GM12878 (cell line): ENCODE results near the gene RIPPLY2. TPM values are rescaled to one million over a fixed set of nuclear protein-coding genes. Genes with fewer than 3 reads are reported as not detected.

Experiments
- ATAC-seq: fragments of 200-7000 bp; cut with Tn5 transposase; 3 replicates; pipeline ENCODE4 v1.9.1; 2020; ENCODE audit warnings: mild to moderate bottlenecking, moderate library complexity
- BruUV-seq: library from RNA; stranded (reverse); fragments of 400-500 nt; replicated peaks from 2 replicates; lab custom pipeline; 2021; lab: Mats Ljungman, UMichigan
- CTCF ChIA-PET: fragments of 300-600 bp; sonication (Branson Sonifier 250); formaldehyde crosslinking; extraction: SDS; loops from one replicate; lab custom pipeline; 2021; ENCODE audit warnings: inconsistent platforms; lab: Yijun Ruan, JAX
- POLR2A ChIA-PET: fragments of 350-600 bp; formaldehyde crosslinking; extraction: SDS; loops from one replicate; lab custom pipeline; 2021; ENCODE audit warnings: inconsistent platforms; lab: Charles Lee
- RAD21 ChIA-PET: fragments of 300-600 bp; sonication (Branson Sonifier 250); formaldehyde crosslinking; loops from one replicate; lab custom pipeline; 2023; ENCODE audit warnings: antibody characterized with exemption; ENCODE audit not compliant: unreplicated experiment; lab: Charles Lee
- SMC1A ChIA-PET: fragments of 300-600 bp; sonication (Branson Sonifier 250); formaldehyde crosslinking; loops from one replicate; lab custom pipeline; 2023; ENCODE audit not compliant: unreplicated experiment, uncharacterized antibody; lab: Charles Lee
- DNase-seq: peaks from one replicate; pipeline ENCODE4 v3.0.0-alpha.2; 2011; ENCODE audit warnings: low read depth, low spot score
- FAIRE-seq: peaks from 3 replicates; lab custom pipeline; 2011; peaks lifted over from hg19 to GRCh38; lab: Jason Lieb, UNC
- H2AFZ ChIP-seq: 2 replicates; pipeline ENCODE4 v1.6.0; 2011; ENCODE audit warnings: low read depth, low read length, control low read depth; ENCODE audit not compliant: control insufficient read depth
- H3K27ac ChIP-seq: 2 replicates; pipeline ENCODE4 v1.5.1; 2011; ENCODE audit warnings: control low read depth; ENCODE audit not compliant: control insufficient read depth, insufficient read depth
- H3K27me3 ChIP-seq, 2 experiments: replicated peaks in 1 of 2; 2 replicates each; pipeline versions ENCODE4 v1.6.0 to v1.6.1; 2011; ENCODE audit warnings: low read length in 1 of 2; ENCODE audit not compliant: control insufficient read depth in 2 of 2, insufficient read depth in 2 of 2
- H3K36me3 ChIP-seq, 2 experiments: 2 replicates each; pipeline ENCODE4 v1.5.1; 2011; ENCODE audit warnings: low read length in 1 of 2; ENCODE audit not compliant: control insufficient read depth in 2 of 2, insufficient read depth in 2 of 2
- H3K4me1 ChIP-seq: 2 replicates; pipeline ENCODE4 v1.6.1; 2011; ENCODE audit warnings: mild to moderate bottlenecking, low read length, moderate library complexity, mixed read lengths; ENCODE audit not compliant: control insufficient read depth, insufficient read depth
- H3K4me2 ChIP-seq: 2 replicates; pipeline ENCODE4 v1.6.0; 2011; ENCODE audit warnings: control low read depth; ENCODE audit not compliant: control insufficient read depth, insufficient read depth
- H3K4me3 ChIP-seq: fragments of 200-600 bp; sonication (generic); 2 replicates; pipeline ENCODE4 v1.5.1; 2016
- H3K79me2 ChIP-seq: 2 replicates; pipeline ENCODE4 v1.6.0; 2011; ENCODE audit warnings: low read length; ENCODE audit not compliant: control insufficient read depth, insufficient read depth
- H3K9ac ChIP-seq: 2 replicates; pipeline ENCODE4 v1.8.0; 2011; ENCODE audit warnings: low read length, control low read depth, mixed read lengths; ENCODE audit not compliant: control insufficient read depth, insufficient read depth
- H3K9me3 ChIP-seq: replicated peaks from 3 replicates; pipeline ENCODE4 v1.5.1; 2011; ENCODE audit warnings: mild to moderate bottlenecking, low read length; ENCODE audit not compliant: control insufficient read depth, insufficient read depth
- H4K20me1 ChIP-seq: 2 replicates; pipeline ENCODE4 v1.6.0; 2011; ENCODE audit not compliant: control insufficient read depth, insufficient read depth
- CREM ChIP-seq: IDR thresholded peaks from 2 replicates; pipeline ENCODE4 v1.6.1; 2014; ENCODE audit warnings: antibody characterized with exemption, low read depth
- NKRF ChIP-seq: fragments of 450-650 bp; conservative IDR thresholded peaks from 2 replicates; pipeline ENCODE4 v1.6.1; 2017; ENCODE audit warnings: mild to moderate bottlenecking, moderate library complexity
- SIX5 ChIP-seq: IDR thresholded peaks from 2 replicates; pipeline ENCODE4 v1.6.1; 2011; ENCODE audit warnings: mild to moderate bottlenecking, low read depth, low read length, moderate library complexity; ENCODE audit not compliant: severe bottlenecking
- SP1 ChIP-seq: IDR thresholded peaks from one replicate; pipeline ENCODE4 v1.6.1; 2011; ENCODE audit warnings: low read depth, low read length
- SPI1 ChIP-seq: IDR thresholded peaks from 2 replicates; pipeline ENCODE4 v1.6.1; 2011; ENCODE audit warnings: low read depth, mild to moderate bottlenecking, low read length, moderate library complexity, borderline replicate concordance; ENCODE audit not compliant: insufficient read depth
- SREBF2 ChIP-seq: IDR thresholded peaks from 2 replicates; pipeline ENCODE4 v1.6.1; 2012; ENCODE audit warnings: mild to moderate bottlenecking, low read length
- ZNF622 ChIP-seq: fragments of 450-650 bp; IDR thresholded peaks from 2 replicates; pipeline ENCODE4 v1.6.1; 2017; ENCODE audit warnings: mild to moderate bottlenecking, inconsistent platforms
- WGBS: methylation state at CpG from one replicate; pipeline ENCODE4 v1.1.6; 2016; ENCODE audit warnings: low lambda C conversion rate; ENCODE audit not compliant: insufficient replicate concordance, insufficient coverage; ENCODE audit errors: missing lambda C conversion rate; 5-methylcytosine and 5-hydroxymethylcytosine counted together
- in situ Hi-C: fragments of 300-500 bp; cut with MboI; formaldehyde crosslinking; loops from 9 replicates; pipeline ENCODE4 v1.14.3; 2018; ENCODE audit warnings: mixed read lengths
- intact Hi-C: fragments of 100-400 bp; cut with micrococcal nuclease; formaldehyde crosslinking; loops from one replicate; pipeline ENCODE4 v1.14.2; 2022; ENCODE audit not compliant: unreplicated experiment
- polyA plus RNA-seq, 11 experiments: library from polyadenylated mRNA; depleted of rRNA in 4 of 11; unstranded in 6 of 11; stranded (reverse) in 5 of 11; fragments of >200 nt; fragmentation: Nextera tagmentation in 4 of 11; fragmentation: Illumina TruSeq in 1 of 11; extraction: Ambion mirVana in 4 of 11; extraction: Trizol in 1 of 11; gene quantifications; 1 replicate in 1 of 11; 2 replicates in 10 of 11; pipeline versions ENCODE4 v1.2.1 to v1.2.3, GENCODE V29; 2011 to 2016; ENCODE audit warnings: inconsistent platforms in 2 of 11, missing spikeins in 2 of 11, low read depth in 1 of 11
- total RNA-seq, 4 experiments: library from RNA; depleted of rRNA in 3 of 4; stranded (reverse); fragments of >200 nt in 3 of 4; fragmentation: Illumina TruSeq in 1 of 4; extraction: Trizol in 1 of 4; gene quantifications; 2 replicates each; pipeline versions ENCODE4 v1.2.1 to v1.2.3, GENCODE V29; 2013 to 2021
- TF ChIP-seq, protein P1 (sequence below): fragments of 450-650 bp; IDR thresholded peaks from 2 replicates; pipeline ENCODE4 v1.6.1; 2016; ENCODE audit warnings: mild to moderate bottlenecking

The RIPPLY2 gene
- total and polyA plus RNA-seq, 10 of the 15 experiments (the other 5 are each of a cell fraction or from before 2014, with no cell fraction given): 0.09 to 0.51 (median 0.17) TPM; not detected in 7

- no peak for DNase-seq
- Histone ChIP-seq H3K27me3 (no peaks in the 10 kb centered on the region), H3K79me2 (peaks cover 2% of the 10 kb centered on the region), H3K36me3 (no peaks in the 10 kb centered on the region), H4K20me1 (no peaks in the 10 kb centered on the region), H3K4me2 (no peak overlapping the region), H3K27ac (no peak overlapping the region), H3K9ac (no peak overlapping the region), H3K9me3 (peaks cover 2% of the 10 kb centered on the region; the same call in 1 of the 3 replicates), H3K4me3 (no peak overlapping the region), H2AFZ (no peak overlapping the region), H3K4me1 (no peaks in the 10 kb centered on the region)
- peak; percentile 72 for ATAC-seq
- ChIA-PET POLR2A (no interaction called here), CTCF (interaction anchor here (0.6 to 7.6 kb wide), 9 partner anchors 18 to 1438 kb away, joined by 3 to 153 read pairs (median 3); partner anchors contain the start of genes CEP162 and CYB5R4), RAD21 (interaction anchor here (1.1 to 3.9 kb wide), 6 partner anchors 271 to 341 kb away, joined by 3 to 22 read pairs (median 7); partner anchors contain the start of gene CEP162), SMC1A (interaction anchor here (0.7 to 3.0 kb wide), 11 partner anchors 12 to 1437 kb away, joined by 3 to 23 read pairs (median 4); partner anchors contain the start of gene CEP162)
- intact Hi-C loops (loop anchor here (10.0 kb wide), 2 partner anchors 529 to 1439 kb away; no protein-coding TSS in a partner anchor), in situ Hi-C loops (no loop called here)
- BruUV-seq: no TSS peak
- no peak for FAIRE-seq
- no peak for TF ChIP-seq ZNF622
- no peak for TF ChIP-seq NKRF
- TF ChIP-seq SREBF2: no peak
- peak; percentile 65; the same call in 1 of the 2 replicates for TF ChIP-seq SPI1
- TF ChIP-seq, protein P1, sequence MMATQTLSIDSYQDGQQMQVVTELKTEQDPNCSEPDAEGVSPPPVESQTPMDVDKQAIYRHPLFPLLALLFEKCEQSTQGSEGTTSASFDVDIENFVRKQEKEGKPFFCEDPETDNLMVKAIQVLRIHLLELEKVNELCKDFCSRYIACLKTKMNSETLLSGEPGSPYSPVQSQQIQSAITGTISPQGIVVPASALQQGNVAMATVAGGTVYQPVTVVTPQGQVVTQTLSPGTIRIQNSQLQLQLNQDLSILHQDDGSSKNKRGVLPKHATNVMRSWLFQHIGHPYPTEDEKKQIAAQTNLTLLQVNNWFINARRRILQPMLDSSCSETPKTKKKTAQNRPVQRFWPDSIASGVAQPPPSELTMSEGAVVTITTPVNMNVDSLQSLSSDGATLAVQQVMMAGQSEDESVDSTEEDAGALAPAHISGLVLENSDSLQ: no peak
- TF ChIP-seq SIX5: no peak
- no peak for TF ChIP-seq SP1
- TF ChIP-seq CREM: no peak
- WGBS: 100% methylated on average over 2 of the region's 2 CpGs
Measured at GRCh38 chr6:83885984-83886383, 32.8 kb downstream of the RIPPLY2 start.
